Spinal cord (tissue), 10 donors: ENCODE measurements around the gene NOL12. TPM values are rescaled to one million over a fixed set of nuclear protein-coding genes. Genes with fewer than 3 reads are reported as not detected.
"Not testable (repeated sequence)": the region's sequence is repeated elsewhere in the genome, so short reads cannot be mapped to it uniquely, and the experiment has no call there.

ENCODE experiments used
- DNase-seq, 6 donors: peaks; one replicate each; pipeline versions ENCODE4 v3.0.0 to v3.0.0-alpha.2; 2013 to 2015; ENCODE audit warnings: low spot score in 6 of 6, low read depth in 4 of 6
- H3K27ac ChIP-seq: one replicate; pipeline ENCODE4 v1.5.1; 2013; ENCODE audit warnings: low read depth, low read length, control low read depth
- H3K27me3 ChIP-seq: one replicate; pipeline ENCODE4 v1.6.1; 2013; ENCODE audit warnings: low read length; ENCODE audit not compliant: control insufficient read depth, insufficient read depth
- H3K36me3 ChIP-seq: one replicate; pipeline ENCODE4 v1.6.1; 2013; ENCODE audit warnings: low read length; ENCODE audit not compliant: control insufficient read depth, insufficient read depth
- H3K4me1 ChIP-seq: one replicate; pipeline ENCODE4 v1.6.1; 2013; ENCODE audit warnings: low read length; ENCODE audit not compliant: control insufficient read depth, insufficient read depth
- H3K4me3 ChIP-seq: one replicate; pipeline ENCODE4 v1.5.1; 2013; ENCODE audit warnings: low read depth, low read length, control low read depth
- H3K9me3 ChIP-seq: one replicate; pipeline ENCODE4 v1.6.1; 2013; ENCODE audit warnings: low read length; ENCODE audit not compliant: control insufficient read depth, insufficient read depth
- WGBS: methylation state at CpG from one replicate; pipeline ENCODE4 v1.1.5; 2013; ENCODE audit warnings: missing lambda C conversion rate; ENCODE audit not compliant: insufficient coverage; 5-methylcytosine and 5-hydroxymethylcytosine counted together
- polyA plus RNA-seq, 2 donors: library from polyadenylated mRNA; unstranded; fragments of 120-200 nt; gene quantifications; one replicate each; pipeline ENCODE4 v1.2.1, GENCODE V29; 2013; ENCODE audit not compliant: insufficient read length in 2 of 2
- total RNA-seq, 2 donors: library from RNA; depleted of rRNA in 1 of 2; stranded (reverse); fragments of 120-200 nt in 1 of 2; fragments of >200 nt in 1 of 2; gene quantifications; one replicate each; pipeline versions ENCODE4 v1.2.3 to v1.2.4, GENCODE V29; 2013 to 2014
- donor health status: healthy.

The NOL12 gene
- total and polyA plus RNA-seq, 4 donors = 12.2 to 40.6 (median 33.9) TPM

DNA sequence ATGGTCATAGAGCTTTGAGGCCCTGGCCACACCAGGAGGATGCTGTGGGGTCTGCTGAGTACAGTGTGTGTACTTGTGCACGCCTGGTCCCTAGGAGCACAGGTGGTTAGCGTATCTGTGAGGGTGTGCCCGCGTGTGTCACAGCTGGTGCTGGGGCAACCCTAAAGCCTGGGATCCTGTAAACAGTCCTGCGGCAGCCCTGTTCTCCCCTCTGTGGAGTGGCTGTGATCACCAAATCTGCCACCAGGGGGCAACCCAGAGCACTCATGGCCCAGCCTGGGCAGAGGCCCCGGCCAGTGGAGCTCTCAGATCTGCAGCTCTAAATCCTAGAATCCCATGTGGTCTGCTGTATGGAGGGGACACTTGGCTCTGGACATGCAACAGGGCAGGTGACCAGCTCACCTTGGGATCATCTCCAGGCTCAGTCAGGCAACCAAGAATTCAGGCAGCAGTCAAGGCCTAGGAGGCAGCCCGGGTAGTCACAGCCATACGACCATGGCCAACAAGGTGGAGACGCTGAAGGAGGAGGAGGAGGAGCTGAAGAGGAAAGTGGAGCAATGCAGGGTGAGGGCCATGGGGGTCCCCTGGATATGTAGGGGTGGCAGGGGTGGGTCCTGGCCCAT is 42.8 kb upstream of the NOL12 start:
- H3K27me3 ChIP-seq = peaks cover 10% of the 10 kb centered on the region
- peaks cover 11% of the 10 kb centered on the region for H3K36me3 ChIP-seq
- H3K27ac ChIP-seq = no peak overlapping the region
- H3K9me3 ChIP-seq = no peaks in the 10 kb centered on the region
- peaks cover 28% of the 10 kb centered on the region for H3K4me1 ChIP-seq
- DNase-seq = peak in 4 of 6 donors; percentile 56 to 90 (median 75)
- 43% methylated on average over 9 of the region's 9 CpGs for WGBS
- no peak overlapping the region for H3K4me3 ChIP-seq

DNA sequence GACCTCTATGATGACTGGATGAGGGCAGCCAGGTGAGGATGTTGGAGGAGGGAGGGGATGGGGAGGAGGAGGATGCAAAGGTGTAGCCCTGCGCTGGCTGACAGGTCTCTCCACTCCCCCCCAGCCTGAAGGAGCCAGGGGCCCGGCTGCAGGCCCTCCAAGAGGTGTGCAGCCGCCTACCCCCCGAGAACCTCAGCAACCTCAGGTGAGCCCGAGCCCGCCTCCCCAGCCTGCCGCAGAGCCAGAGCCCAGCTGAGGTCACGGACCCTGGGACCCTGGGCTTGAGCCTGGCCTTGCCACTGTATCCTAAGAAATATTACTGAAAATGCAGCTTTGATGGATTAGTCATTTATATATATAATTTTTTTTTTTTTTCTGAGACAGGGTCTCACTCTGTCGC is 38.8 kb upstream of the NOL12 start:
- H3K9me3 ChIP-seq = no peaks in the 10 kb centered on the region
- peaks cover 7% of the 10 kb centered on the region for H3K4me1 ChIP-seq
- DNase-seq = no peak
- no peaks in the 10 kb centered on the region for H3K27me3 ChIP-seq
- no peak overlapping the region for H3K4me3 ChIP-seq
- WGBS = 94% methylated on average over 8 of the region's 9 CpGs
- peaks cover 13% of the 10 kb centered on the region for H3K36me3 ChIP-seq
- no peak overlapping the region for H3K27ac ChIP-seq

DNA sequence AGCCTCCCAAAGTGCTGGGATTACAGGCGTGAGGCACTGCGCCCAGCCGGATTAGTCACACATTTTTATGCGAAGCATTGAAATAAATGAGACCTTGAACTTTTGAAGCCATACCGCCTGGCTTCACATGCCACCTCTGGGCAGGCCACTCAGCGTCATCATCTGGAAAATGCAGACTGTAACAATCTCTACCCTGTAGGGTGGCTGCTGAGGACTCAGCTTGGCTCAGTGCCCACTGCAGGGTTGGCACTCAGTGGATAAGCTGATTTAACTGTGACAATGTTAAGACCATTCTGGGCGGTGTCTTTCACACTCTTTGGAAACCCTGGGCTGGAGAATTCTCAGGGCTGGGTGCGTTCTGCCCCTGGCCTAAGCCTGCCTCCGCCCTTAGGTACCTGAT is 38.2 kb upstream of the NOL12 start:
- no peak overlapping the region for H3K4me3 ChIP-seq
- H3K27ac ChIP-seq = no peak overlapping the region
- WGBS = 60% methylated on average over 9 of the region's 9 CpGs
- DNase-seq = peak in 3 of 6 donors; percentile 20 to 56 (median 55)
- H3K27me3 ChIP-seq = no peaks in the 10 kb centered on the region
- H3K9me3 ChIP-seq = no peaks in the 10 kb centered on the region
- peaks cover 11% of the 10 kb centered on the region for H3K36me3 ChIP-seq
- H3K4me1 ChIP-seq = peaks cover 7% of the 10 kb centered on the region

DNA sequence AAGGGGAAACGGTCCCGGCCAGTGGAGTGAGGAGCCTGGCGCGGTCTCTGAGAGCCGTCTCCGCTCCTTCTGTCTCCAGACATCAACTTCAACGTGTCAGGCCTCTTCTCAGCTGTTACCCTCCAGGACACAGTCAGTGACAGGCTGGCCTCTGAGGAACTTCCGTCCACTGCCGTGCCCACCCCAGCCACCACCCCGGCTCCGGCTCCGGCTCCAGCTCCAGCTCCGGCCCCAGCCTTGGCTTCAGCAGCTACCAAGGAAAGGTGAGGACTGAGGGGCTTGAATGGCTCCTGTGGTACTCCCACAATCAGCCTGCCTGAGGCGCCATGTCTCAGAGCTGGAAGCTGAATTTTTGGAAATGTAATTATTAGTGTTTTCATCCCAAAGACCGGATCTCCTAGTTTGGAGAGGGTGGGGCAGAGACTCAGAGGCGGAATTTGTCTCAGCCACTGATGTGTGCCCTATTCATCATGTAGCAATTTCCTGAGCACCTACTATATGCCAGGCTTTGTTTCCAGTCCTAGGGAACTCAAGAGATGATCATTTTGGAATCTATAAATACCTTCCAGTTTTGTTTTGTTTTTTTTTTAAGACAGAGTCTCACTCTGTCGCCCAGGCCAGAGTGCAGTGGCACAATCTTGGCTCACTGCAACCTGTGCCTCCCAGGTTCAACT is 35.5 kb upstream of the NOL12 start:
- WGBS = 96% methylated on average over 16 of the region's 17 CpGs
- Histone ChIP-seq H3K4me1 (peaks cover 7% of the 10 kb centered on the region), H3K9me3 (no peaks in the 10 kb centered on the region), H3K4me3 (no peak overlapping the region), H3K36me3 (peaks cover 11% of the 10 kb centered on the region), H3K27me3 (no peaks in the 10 kb centered on the region), H3K27ac (no peak overlapping the region)
- DNase-seq = no peak

DNA sequence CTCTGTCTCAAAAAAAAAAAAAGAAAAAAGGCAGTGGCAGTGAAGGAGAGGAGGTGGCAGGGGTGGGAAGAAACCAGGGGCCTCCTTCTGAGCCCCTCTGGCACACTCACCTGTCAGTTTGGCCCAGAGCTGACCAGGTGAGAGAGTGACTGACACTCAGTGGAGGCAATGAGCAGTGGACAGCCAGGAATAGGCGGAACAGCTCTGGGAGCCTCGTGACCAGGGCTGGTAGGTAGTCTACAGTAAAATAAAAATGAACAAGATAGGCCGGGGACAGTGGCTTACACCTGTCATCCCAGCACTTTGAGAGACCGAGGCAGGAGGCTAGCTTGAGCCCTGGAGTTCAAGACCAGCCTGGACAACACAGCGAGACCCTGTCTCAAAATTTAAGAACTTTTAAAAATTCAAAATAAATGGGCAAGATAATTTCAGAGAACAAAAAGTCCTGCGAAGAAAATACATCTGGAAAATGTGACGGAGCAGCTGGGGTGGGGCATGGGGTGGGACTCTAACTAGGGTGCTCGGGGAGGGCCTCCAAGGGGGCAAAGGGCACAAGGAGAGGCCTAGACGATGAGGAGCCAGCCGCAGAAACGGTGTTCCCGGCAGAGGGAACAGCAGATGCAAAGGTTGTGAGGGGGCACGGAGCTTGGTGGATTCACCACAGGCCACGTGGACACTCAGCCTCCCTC is 31.4 kb upstream of the NOL12 start:
- H3K36me3 ChIP-seq = peaks cover 7% of the 10 kb centered on the region
- DNase-seq = no peak
- H3K27me3 ChIP-seq = no peaks in the 10 kb centered on the region
- no peaks in the 10 kb centered on the region for H3K9me3 ChIP-seq
- 84% methylated on average over 10 of the region's 14 CpGs for WGBS
- no peak overlapping the region for H3K4me3 ChIP-seq
- H3K4me1 ChIP-seq = peaks cover 15% of the 10 kb centered on the region
- H3K27ac ChIP-seq = no peak overlapping the region

DNA sequence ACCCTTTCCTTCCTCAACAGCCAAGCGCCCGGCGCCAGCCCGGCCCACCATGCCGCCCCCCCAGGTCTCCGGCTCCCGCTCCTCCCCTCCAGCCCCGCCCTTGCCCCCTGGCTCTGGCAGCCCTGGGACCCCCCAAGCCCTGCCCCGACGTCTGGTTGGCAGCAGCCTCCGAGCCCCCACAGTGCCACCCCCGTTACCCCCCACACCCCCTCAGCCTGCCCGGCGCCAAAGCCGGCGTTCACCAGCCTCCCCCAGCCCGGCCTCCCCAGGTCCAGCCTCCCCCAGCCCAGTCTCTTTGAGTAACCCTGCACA is 30.9 kb upstream of the NOL12 start:
- H3K27me3 ChIP-seq = no peaks in the 10 kb centered on the region
- 100% methylated on average over 2 of the region's 17 CpGs for WGBS
- peaks cover 5% of the 10 kb centered on the region for H3K36me3 ChIP-seq
- no peak for DNase-seq
- H3K9me3 ChIP-seq = no peaks in the 10 kb centered on the region
- no peak overlapping the region for H3K27ac ChIP-seq
- no peak overlapping the region for H3K4me3 ChIP-seq
- peaks cover 20% of the 10 kb centered on the region for H3K4me1 ChIP-seq

DNA sequence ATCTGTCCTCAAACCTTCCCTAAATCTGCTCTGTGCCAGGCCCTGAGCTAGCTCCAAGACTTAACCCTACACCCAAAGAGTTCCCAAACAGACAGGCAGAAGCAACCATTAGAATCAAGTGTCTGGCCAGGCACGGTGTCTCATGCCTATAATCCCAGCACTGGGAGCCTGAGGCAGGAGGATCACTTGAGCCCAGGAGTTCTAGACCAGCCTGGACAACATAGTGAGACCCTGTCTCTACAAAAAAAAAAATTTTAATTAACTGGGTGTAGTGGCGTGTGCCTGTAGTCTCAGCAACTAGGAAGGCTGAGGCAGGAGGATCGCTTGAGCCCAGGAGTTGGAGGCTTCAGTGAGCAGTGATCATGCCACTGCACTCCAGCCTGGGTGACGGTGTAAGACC is 29.6 kb upstream of the NOL12 start:
- 95% methylated on average over 3 of the region's 4 CpGs for WGBS
- not testable (repeated sequence) for H3K27ac ChIP-seq, DNase-seq, H3K9me3 ChIP-seq, H3K4me3 ChIP-seq, H3K27me3 ChIP-seq, H3K36me3 ChIP-seq
- H3K4me1 ChIP-seq = peaks cover 34% of the 10 kb centered on the region

DNA sequence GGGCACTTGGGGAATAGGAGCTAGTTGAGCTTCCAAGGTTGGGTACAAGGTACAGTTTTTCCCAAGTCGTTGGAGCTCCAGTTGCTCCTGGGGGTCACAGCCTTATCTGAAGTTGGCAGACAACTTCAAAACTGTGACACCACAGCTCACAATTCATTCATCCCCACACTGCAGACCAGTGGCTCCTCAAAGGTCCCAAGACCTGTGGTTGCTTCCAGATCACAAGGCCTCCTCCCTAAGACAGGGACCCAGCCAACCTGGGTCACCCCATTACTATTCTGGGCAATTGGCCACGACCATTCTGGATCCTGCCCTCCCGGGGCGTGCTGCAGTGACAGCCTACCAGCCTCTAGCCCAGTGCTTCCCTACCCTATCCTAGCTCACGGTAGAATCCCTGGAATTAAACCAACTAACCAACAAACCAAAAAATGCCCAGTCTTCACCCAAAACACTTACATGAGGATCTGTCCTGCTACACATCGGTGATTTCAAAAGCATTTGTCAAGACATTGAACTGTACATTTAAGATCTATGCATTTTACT is 28.5 kb upstream of the NOL12 start:
- Histone ChIP-seq H3K27me3 (no peaks in the 10 kb centered on the region), H3K27ac (peak overlapping the region; percentile 96), H3K4me1 (peaks cover 41% of the 10 kb centered on the region), H3K4me3 (peak overlapping the region; percentile 69), H3K36me3 (no peaks in the 10 kb centered on the region), H3K9me3 (no peaks in the 10 kb centered on the region)
- no peak for DNase-seq
- 9% methylated on average over 5 of the region's 6 CpGs for WGBS

DNA sequence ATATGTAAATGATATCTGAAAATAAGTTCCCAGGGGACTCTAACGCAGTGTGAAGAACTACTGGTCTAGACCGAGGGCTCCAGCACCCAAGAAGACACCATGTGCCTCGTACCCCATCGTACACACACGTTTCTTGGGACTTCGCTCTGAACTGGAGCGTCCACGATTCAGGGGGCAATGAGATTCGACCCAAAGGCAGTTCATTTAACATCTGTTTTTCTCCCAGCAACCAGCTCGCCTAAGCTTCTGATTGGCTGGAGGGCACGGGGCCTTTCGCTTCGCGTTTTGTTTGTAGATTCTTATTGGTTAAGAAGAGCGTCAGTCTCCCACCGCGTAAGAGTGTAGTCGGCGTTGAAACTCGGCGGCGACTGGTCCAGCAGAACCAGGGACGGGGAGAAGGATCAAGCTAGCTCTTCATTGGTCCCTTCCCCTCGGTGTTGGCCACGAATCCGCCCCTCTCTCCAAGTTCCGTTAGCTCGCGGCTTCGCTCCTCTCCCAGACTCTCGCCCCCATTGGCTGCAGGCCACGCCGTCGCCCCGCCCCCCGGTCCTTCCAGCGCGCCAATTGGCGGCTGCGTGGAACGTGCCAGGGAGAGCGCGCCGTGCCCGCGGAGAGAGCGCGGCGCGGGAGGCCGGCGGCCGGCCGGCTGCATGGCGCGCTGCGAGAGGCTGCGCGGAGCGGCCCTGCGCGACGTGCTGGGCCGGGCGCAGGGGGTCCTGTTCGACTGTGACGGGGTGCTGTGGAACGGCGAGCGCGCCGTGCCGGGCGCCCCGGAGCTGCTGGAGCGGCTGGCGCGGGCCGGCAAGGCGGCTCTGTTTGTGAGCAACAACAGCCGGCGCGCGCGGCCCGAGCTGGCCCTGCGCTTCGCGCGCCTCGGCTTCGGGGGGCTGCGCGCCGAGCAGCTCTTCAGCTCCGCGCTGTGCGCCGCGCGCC is 27.7 kb upstream of the NOL12 start, which contains the start of gene PDXP:
Gene PDXP (plus strand): TSS at position 591 of the 933 bp plus-strand sequence. CDS start 60 bp downstream, at position 651.
- Histone ChIP-seq H3K9me3 (no peaks in the 10 kb centered on the region), H3K4me3 (peak within 1 kb of the TSS; percentile 71), H3K36me3 (no peaks in the 10 kb centered on the region), H3K27me3 (no peaks in the 10 kb centered on the region), H3K27ac (peak within 1 kb of the TSS; percentile 96), H3K4me1 (peaks cover 44% of the 10 kb centered on the region)
- WGBS = under 1% methylated on average over 94 of the region's 101 CpGs
- peak; percentile 99 to 100 (median 99) for DNase-seq
